ENCODE data around the gene ULBP2.
"Not testable (repeated sequence)": the region's sequence is repeated elsewhere in the genome, so short reads cannot be mapped to it uniquely, and the experiment has no call there.

ULBP2 gene

DNA sequence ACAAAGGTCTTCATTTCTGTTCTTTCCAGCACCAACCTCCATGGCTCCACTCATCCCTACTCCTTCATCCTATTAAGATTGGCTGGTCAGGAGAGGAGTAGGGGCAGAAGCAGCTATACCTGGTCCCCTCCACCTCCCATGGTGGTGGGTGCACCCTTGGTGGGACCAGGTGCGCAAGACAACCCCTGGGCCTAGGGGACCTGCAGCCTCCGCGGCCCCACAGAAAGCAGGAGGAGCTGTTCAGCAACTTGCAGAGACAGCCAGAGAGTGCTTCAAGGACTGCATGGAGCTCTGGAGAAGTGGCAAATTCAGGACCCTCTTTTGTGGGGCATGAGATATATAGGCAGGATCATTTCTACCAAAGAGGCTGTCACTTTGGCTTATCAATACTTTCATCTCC, 9.8 kb downstream of the ULBP2 start:
- peak; percentile 17 for DNase-seq

DNA sequence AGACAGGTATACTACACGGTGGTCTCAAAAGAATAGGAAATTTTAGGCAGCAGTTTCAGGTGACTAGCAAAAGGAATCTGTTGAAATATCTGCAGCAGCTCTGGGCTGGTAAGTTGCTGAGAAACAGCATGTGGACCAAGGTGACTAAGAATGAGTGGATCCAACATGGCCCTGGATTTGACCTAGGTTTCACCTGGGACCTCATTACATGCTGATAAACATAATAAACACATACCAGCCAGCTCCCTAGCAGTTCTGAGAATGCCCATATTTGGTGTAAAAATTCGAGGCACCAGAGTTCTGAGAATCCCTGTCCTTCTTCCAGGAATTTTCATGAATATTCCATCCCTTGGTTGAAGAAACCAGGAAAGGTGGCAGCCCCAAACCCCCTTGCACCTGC, 11.6 kb downstream of the ULBP2 start:
- peak; percentile 9 for DNase-seq

DNA sequence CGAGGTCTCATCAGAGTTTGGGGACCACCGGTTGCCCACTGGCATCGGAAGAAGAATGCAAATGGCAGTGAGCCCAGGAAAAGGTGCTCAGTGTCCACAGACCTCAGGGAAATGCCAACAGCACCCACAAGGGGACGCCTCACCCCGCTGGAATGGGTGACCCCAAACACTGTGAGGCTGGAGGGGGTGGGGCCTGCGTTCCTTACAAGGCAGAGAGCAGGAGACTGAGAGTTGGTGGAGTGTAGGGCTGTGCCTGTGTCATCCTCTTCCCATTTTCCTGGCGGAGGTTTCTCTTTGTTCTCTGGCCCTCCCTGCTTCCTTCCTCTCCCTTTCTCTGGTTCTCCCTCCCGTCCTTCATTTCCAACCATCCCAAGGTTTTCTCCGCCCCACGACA, 12.1 kb downstream of the ULBP2 start:
- not testable (repeated sequence) for DNase-seq

DNA sequence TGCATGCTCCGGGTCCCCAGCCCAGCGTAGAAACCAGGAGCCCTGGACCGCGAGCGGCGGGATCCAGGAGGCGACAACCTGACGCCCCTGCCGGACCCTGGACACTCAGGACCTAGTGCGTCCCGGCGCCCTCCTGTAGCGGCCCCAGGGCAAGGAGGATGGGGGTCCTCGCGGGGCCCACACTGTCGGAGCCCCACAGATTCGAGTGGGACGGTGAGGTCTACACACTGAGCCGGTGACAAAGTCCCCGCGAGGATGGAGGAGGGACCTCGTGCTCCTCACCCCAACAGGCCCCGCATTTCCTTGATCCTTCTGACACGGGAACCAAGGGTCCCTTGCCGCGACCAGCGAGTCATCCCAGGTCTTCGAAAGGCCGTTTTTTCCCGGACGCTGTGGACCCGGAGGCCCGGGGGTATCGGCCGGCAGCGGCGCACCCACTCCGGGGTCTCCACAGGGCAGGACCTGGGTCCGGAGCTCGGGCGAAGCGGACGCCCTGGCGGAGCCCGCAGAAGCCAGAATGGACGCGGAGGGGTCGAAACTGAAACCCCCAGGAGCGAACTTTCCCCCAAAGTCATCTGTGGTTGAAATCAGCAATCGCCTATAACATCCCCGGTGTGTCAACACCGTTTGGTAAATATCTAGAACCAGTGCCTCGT, 12.6 kb downstream of the ULBP2 start:
- not testable (repeated sequence) for DNase-seq

DNA sequence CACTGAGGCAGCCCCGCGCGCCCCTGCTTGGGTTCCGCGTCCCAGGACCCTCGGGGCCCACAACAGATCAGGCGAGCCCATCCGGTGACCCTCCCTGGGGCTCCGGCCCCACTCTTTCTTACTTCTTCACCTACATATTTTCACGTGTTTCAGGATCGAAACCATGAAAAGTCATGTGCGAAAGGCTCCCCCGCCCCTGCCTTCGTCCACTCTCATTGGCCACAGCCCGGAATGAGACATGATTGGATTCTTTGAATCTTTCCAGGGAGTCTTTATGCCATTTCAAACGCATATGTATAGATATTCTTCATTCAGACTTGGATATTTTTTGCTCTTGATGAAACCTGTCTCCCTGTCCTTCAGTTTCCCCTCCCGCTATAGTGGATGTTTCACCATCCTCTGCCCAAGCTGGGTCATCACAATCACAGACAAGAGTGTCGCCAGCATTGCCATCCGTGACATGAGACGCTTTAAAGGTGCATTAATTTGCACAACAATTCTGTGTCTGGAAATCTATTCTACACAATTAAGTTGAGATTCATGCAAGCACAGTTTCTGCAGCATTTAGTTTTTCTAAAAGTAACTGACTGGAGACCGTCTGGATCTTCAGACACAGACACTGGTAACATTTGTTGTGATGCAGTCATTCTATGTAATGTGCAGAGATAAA, 13.3 kb downstream of the ULBP2 start:
- peak; percentile 21 for DNase-seq

DNA sequence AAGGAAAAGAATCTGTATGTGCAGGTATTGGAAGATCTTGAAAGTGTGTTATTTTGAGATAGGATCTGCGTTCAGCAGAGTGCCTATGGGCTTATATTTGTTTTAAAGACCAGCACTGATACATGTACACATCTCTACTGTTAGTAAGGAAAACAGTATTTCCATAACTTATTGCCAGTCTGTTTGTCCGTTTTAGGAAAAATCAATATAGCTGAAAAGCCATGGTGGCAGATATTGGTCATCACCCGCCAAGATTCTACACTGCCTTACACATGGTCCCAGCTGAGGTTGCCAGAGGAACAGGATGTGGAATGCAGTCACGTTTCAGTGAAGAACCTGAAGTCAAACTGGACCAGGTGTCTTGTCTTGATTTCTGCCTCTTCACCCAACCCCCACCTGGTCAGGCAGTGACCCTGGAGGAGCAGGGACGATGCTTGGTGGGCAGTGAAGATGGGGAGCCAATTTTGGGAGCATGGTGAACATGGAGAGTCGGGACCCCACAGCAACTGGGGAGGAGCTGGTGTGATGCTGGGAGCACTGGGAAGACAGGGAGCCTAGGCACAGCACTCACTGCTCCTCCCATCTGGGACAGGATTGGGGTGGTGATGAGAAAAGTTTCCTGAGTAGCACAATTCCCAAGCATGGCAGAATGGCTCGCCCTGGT, 14.0 kb downstream of the ULBP2 start:
- DNase-seq, result not testable (repeated sequence)

DNA sequence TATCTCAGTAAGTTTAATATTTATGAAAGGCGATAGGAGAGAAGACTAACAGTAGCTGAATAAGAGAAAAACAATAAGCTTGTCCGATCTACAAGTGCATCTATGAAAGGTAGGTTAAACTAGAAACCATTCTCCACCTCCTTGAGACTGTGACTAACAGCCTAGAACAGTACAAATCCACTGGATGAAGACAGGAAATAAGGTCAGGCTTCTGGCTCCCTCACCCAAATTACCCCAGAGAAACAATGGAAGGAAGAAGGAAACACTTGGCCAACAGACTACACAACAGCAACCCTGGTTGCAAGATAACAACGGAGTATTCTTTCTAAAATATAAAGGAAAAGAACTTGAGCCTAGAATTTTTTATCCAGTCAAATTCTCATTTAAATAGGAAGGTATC, 16.3 kb downstream of the ULBP2 start:
- not testable (repeated sequence) for DNase-seq

DNA sequence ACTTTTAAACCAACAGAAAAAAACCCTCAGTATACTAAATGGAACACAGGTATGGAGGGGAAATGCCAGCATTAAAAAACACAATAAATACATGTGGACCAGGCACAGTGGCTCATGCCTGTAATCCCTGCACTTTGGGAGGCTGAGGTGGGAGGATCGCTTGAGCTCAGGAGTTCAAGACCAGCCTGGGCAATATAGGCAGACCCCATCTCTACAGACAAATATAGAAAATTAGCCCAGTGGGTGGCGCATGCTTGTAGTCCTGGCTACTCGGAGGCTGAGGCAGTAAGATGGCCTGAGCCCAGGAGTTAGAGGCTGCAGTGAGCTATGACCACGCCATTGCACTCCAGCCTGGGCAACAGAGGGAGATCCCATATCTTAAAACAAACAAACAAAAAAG, 18.0 kb downstream of the ULBP2 start:
- DNase-seq, result not testable (repeated sequence)

DNA sequence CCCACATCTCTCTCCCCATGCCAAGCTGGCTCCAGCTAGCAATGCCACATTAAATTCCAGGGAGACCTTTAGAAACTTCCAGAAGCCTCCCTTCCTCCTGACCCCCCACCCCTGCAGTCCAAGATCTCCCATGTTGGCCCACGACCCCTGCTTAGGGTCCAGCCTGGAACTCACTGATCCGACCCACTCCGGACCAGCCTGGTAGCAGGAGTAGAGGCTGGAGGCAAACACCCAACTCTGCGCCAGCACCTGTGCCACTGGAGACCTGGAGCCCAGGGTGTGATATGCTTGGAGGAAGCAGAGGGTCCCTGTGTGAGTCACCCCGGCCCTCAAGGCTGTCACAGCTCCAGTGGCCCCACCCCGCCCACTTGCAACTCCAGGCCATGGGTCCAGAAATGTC, 18.7 kb downstream of the ULBP2 start:
- no peak for DNase-seq

DNA sequence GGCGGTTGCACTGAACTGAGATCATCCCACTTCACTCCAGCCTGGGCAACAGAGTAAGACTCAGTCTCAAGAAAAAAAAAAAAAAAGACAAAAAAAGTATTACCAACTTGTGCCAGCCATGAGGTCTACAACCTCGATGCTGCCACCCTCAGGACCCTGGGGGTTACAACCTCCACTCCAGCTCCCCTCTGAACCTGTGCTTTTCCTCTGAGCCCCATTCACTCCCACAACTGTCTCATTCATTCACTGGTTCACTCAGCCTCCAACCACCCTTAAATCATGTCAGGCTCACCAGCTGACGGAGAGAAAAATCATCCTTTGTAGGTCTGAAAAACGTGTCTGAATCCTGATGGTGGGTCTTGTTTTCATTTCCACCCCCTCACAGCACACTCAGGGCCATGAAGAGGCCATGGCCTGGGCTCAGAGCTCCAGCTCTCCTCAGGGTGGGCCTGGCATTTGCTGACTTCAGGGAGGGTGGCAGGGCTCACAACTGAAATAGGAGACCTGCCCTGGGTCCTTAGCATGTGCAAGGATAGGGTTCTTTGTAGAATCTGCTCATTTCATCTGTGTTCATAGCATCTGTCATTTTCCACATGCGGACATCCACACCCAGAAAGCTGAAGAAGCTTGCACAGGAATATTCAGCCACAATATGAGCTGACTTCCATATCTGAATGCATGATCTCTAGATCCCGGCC, 20.1 kb downstream of the ULBP2 start:
- no peak for DNase-seq

DNA sequence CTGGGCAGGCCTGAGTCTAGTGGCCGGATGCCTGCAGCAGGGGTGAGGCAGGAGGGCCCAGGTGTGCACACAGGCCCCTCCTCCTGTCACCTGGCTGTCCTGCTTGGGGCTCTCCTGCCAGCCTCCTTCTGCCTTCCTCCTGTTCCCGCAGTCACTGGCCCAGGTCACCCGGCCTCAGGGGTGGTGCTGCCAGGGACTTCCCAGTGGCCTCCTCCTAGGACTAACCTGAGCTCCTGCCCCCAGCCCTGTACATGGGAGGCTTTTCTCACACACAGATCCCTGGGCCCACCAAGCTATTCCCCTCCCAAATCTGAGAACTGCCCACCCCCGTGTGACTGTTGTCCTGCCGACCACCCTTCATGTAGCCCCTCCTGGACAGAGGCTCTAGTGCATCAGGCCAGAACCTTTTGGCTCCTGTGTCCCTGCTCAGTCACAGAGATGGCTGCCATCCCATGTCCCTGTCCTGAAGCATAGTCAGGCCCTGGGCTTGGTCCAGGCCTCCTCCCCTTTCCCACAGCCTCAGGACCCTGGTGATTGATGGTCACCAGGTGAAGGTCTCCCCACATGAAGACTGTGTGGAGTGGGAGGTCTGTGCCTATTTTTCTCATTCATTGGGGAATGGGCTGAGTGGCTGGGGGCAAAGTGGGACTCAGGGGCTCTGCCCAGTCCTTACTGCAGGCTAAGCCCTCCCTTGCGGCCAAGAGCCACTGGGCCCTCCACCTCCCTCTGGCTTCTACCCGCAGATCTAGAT, 20.8 kb downstream of the ULBP2 start:
- DNase-seq, result no peak

DNA sequence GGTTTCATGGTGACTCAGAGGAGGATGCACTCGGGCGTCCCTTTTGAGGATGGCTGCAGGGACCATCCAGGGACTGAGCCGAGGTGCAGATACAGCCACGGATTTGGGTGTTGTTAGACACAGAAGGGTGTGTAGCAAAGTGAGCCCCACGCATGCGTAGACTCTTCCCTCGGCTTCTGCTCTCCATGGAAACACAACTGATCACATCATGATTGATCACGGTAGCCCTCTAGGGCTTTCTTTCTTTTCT, 21.3 kb downstream of the ULBP2 start:
- no peak for DNase-seq

DNA sequence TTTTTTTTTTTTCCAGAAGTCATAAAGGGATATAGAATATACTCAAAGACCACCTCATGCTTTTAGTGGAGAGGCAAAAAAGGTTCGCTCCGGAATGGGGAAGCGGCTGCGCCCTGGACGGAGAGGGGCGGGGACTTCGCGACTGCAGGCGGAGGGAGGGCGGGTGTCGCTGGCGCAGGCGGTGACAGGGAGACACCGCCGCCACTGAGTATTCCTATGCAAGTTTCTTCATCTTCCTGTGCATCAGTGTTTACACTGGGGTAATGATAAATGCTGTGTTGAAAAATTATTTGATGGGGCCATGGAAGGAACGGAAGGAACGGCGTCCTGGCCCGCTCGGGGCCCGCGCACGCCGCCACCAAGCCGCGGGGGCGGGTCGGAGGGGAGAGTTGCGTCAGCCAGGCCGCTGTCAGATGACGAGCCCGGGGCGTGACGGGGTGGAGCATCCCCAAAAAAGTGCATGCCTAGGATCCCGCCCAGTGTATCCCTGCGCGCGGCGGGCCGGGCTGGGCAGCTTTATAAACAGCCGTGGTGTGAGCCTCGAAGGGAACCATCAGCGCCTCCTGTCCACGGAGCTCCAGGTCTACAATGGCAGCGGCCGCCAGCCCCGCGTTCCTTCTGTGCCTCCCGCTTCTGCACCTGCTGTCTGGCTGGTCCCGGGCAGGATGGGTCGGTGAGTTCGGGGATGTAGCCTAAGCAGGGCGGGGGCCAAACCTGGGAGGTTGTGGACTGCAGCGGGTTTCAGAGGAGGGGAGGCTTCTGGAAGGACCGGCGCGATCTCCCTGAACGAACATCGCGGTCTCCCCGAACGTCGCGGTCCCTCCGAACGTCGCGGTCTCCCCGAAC, 21.9 kb downstream of the ULBP2 start, which contains the start of gene ULBP1:
Gene ULBP1 (plus strand): TSS at position 482 of the 846 bp plus-strand sequence. CDS start 107 bp downstream, at position 589.
- peak; percentile 90 for DNase-seq

DNA sequence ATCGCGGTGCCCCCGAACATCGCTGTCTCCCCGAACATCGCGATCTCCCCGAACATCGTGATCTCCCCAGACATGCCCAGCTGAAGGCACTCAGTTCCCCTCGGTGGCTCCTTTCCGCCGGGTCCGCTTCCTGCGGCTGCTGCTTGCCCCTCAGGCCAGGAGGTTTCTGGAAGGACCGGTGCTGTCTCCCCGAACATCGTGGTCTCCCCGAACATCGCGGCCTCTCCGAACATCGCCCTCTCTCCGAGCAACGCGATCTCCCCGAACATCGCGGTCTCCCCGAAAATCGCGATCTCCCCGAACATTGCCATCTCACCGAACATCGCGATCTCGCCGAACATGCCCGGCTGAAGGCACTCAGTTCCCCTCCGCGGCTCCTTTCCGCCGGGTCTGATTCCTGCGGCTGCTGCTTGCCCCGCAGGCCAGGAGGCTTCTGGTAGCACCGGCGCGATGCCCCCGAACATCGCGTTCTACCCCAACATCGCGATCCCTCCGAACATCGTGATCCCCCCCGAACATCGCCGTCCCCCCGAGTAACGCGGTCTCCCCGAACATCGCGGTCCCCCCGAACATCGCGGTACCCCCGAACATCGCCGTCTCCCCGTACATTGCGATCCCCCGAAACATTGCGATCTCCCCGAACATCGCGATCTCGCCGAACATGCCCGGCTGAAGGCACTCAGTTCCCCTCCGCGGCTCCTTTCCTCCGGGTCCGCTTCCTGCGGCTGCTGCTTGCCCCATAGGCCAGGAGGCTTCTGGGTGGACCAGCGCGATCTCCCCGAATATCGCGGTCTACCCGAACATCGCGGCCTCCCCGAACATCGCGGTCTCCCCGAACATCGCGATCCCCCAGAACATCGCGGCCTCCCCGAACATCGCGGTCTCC, 22.7 kb downstream of the ULBP2 start:
- DNase-seq, result peak; percentile 58

DNA sequence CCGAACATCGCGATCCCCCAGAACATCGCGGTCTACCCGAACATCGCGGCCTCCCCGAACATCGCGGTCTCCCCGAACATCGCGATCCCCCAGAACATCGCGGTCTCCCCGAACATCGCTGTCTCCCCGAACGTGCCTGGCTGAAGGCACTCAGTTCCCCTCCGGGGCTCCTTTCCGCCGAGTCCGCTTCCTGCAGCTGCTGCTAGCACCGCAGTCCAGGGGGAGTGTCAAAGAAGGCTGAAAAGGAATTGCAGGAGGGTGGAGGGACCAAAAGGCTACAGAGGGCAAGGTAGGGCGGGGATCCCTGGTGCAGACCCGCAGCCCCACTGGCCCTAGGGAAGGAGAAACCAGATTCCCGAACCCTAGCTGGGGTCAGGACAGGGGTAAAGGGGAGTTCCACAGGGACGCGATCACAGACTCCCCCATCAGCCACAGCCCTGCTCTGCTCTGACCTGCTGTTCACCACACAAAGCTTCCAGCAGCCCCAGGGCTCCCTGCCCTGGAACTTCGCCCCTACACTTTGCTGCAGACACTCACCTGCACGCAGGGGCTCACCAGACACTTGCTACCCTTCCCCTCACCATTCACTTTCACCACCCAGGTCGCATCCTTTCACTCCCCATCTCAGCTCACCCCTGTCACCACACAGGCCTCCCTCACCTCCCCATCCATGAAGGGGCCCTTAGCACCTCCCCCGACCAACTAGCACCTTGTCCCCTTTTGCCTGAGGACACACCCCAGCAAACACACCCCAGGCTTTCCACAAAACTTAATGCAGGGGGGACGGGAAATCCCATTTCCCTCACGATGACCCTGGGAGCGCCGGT, 23.6 kb downstream of the ULBP2 start:
- no peak for DNase-seq

DNA sequence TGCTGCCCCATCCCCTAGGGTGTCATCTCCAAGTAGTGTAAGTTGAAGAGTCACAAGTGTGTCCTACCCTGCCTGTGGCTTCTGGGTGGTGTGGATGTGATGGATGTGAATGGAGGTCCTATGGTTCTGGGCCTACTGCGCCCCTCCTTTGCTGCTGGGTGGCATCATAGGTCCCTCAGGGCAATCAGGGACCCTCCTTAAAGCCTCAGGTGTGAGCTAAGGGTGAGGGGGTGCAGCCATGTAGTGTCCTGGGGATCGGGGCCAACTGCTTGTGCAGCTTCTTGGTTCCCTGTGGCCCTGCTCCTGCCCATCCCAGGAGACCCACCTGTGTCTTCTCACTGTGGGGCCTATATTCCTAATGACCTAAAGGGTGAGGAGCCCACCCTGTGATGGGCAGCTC, 24.5 kb downstream of the ULBP2 start:
- DNase-seq, result not testable (repeated sequence)

DNA sequence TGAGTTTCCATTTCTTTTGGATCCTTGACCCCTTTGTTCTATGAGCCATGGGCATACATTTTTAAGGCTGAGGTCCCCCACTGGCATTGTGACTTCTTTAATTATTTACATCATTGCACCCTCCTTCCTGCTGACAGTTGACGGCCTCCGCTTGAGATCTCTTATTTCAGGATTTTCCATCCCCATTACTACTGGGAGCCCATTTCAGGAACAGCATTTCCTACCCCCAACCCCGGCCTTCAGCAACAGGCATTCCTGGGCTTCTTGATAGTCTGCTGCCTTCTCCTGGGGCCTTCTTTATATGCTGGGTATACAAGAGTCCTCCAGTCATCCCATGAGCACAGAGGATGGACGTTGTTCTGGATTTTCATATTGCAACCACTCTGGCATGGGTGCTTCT, 25.8 kb downstream of the ULBP2 start:
- DNase-seq, result peak; percentile 11

DNA sequence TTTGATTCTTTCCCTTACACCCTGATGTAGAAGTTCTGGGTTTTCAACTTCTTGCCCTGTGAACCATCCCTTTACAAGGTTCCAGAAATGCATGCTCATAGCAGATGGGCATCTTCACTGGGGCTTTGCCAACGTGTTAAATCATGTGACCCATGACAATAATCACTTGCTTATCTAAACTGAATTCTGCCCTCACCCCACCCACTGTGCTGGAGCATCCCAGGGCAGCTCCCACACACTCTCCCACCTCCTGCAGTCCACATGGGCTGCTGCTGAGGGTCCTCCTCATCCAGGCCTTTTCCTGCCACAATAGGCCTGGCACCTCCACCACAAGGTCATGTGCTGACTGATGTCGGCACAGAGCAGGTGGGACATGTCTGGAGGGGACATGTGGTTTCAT, 26.2 kb downstream of the ULBP2 start:
- DNase-seq, result peak; percentile 30

DNA sequence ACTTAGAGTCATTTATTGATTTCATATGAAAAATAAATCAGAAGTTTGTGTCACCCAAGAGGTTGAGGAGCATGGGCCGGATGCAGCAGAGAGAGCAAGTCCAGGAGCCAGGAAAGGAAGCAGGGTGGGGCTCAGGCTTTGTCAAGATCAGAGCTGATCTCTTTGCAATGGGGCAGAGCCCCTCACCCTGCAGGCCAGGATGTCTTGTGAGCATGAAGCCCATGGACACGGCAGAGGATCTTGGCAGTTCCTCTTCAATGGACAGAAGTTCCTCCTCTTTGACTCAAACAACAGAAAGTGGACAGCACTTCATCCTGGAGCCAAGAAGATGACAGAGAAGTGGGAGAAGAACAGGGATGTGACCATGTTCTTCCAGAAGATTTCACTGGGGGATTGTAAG, 27.1 kb downstream of the ULBP2 start:
- DNase-seq, result not testable (repeated sequence)

DNA sequence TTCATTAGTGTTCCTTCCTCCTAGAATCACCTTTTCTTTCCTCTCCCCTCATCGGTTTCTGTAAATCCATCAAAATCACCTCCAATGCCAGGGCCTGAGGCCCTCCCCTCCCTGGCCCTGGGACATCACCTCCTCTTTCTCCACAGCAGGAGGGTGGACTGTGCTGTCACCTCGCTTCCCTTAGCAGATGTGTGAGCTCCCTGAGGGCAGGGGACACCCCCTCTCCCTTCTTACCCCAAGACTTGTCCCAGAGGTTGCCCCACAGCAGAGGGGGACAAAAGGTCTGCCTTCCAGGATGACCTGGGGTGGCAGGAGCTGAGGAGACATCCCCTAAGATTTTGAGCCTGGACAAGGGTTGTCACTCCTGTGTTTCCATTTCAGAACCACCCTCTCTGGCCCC, 27.8 kb downstream of the ULBP2 start:
- peak; percentile 20 for DNase-seq

Data from right forelimb (tissue), 1 donor.